A549 (cell line): ENCODE results near the gene COG2. TPM values are rescaled to one million over a fixed set of nuclear protein-coding genes. Genes with fewer than 3 reads are reported as not detected.
A peak's percentile ranks its signal among the peaks of the same experiment; 100 is the strongest.

Experiments
- ATAC-seq, 2 experiments: fragments of 200-7000 bp in 1 of 2; fragments of >200 bp in 1 of 2; cut with Nextera tagmentation in 1 of 2; cut with Tn5 transposase in 1 of 2; 3 replicates each; pipeline versions ENCODE4 v1.8.0 to v1.9.1; 2018 to 2020; ENCODE audit warnings: mild to moderate bottlenecking in 1 of 2, moderate library complexity in 1 of 2
- CTCF ChIA-PET: fragments of 300-600 bp; sonication (Branson Sonifier 250); formaldehyde crosslinking; extraction: SDS; loops from one replicate; lab custom pipeline; 2021; ENCODE audit warnings: antibody characterized with exemption, inconsistent platforms; lab: Yijun Ruan, JAX
- POLR2A ChIA-PET: fragments of 350-600 bp; formaldehyde crosslinking; extraction: SDS; loops from one replicate; lab custom pipeline; 2021; ENCODE audit warnings: antibody characterized with exemption, inconsistent platforms; lab: Yijun Ruan, JAX
- DNase-seq, 2 experiments: peaks; one replicate each; pipeline versions ENCODE4 v3.0.0 to v3.0.0-alpha.2; 2011 to 2016; ENCODE audit warnings: low read depth in 1 of 2, low spot score in 1 of 2
- FAIRE-seq: peaks from 2 replicates; lab custom pipeline; 2011; peaks lifted over from hg19 to GRCh38; lab: Jason Lieb, UNC
- H3K27ac ChIP-seq, 2 experiments: fragments of >200 bp; sonication (Bioruptor Twin); formaldehyde crosslinking; 3 replicates each; pipeline ENCODE4 v1.5.1; 2016 to 2017
- H3K4me1 ChIP-seq: fragments of >200 bp; sonication (Bioruptor Twin); formaldehyde crosslinking; 3 replicates; pipeline ENCODE4 v1.6.1; 2016
- H3K4me2 ChIP-seq: fragments of >200 bp; sonication (Bioruptor Twin); formaldehyde crosslinking; 3 replicates; pipeline ENCODE4 v1.6.1; 2016
- H3K4me3 ChIP-seq: fragments of >200 bp; sonication (Bioruptor Twin); formaldehyde crosslinking; 3 replicates; pipeline ENCODE4 v1.5.1; 2016
- H3K9me3 ChIP-seq: fragments of >200 bp; sonication (Bioruptor Twin); formaldehyde crosslinking; 3 replicates; pipeline ENCODE4 v1.6.1; 2016
- CBX2 ChIP-seq: fragments of 200-600 bp; sonication (generic); IDR thresholded peaks from 2 replicates; pipeline ENCODE4 v1.6.1; 2016; ENCODE audit warnings: low read depth, mild to moderate bottlenecking, borderline replicate concordance
- CBX8 ChIP-seq: fragments of 200-600 bp; sonication (generic); IDR thresholded peaks from 2 replicates; pipeline ENCODE4 v1.6.1; 2016
- CHD4 ChIP-seq: fragments of 200-600 bp; sonication (generic); IDR thresholded peaks from 2 replicates; pipeline ENCODE4 v1.6.1; 2016; ENCODE audit warnings: antibody characterized with exemption, mild to moderate bottlenecking, borderline replicate concordance
- E2F6 ChIP-seq: IDR thresholded peaks from 2 replicates; pipeline ENCODE4 v1.6.1; 2012; ENCODE audit warnings: low read depth, borderline replicate concordance
- FOXS1 ChIP-seq: fragments of 250-450 bp; sonication (Bioruptor Pico); IDR thresholded peaks from 2 replicates; pipeline ENCODE4 v1.5.0; 2020; ENCODE audit warnings: mild to moderate bottlenecking, moderate library complexity
- HDAC2 ChIP-seq: fragments of 200-600 bp; sonication (generic); IDR thresholded peaks from 2 replicates; pipeline ENCODE4 v1.6.1; 2016
- JUN ChIP-seq, 2 experiments: fragments of >200 bp; sonication (Bioruptor Twin); formaldehyde crosslinking; IDR thresholded peaks; 2 replicates in 1 of 2; 3 replicates in 1 of 2; pipeline ENCODE4 v1.6.1; 2016 to 2017
- JUNB ChIP-seq: fragments of >200 bp; sonication (Bioruptor Twin); formaldehyde crosslinking; IDR thresholded peaks from 2 replicates; pipeline ENCODE4 v1.6.1; 2016
- MAZ ChIP-seq: fragments of 150-350 bp; IDR thresholded peaks from 2 replicates; pipeline ENCODE4 v1.6.1; 2014; ENCODE audit warnings: antibody characterized with exemption, low read depth, low read length, borderline replicate concordance
- MYC ChIP-seq: IDR thresholded peaks from 2 replicates; pipeline ENCODE4 v1.6.1; 2012; ENCODE audit warnings: mild to moderate bottlenecking, inconsistent platforms, low read length, improper control_type of control experiment, borderline replicate concordance
- PBX3 ChIP-seq: IDR thresholded peaks from 2 replicates; pipeline ENCODE4 v1.6.1; 2012
- REST ChIP-seq: fragments of 200-600 bp; sonication (generic); IDR thresholded peaks from 2 replicates; pipeline ENCODE4 v1.6.1; 2016; ENCODE audit warnings: antibody characterized with exemption, mild to moderate bottlenecking, moderate library complexity
- SMC3 ChIP-seq: fragments of >200 bp; sonication (Bioruptor Twin); formaldehyde crosslinking; IDR thresholded peaks from 3 replicates; pipeline ENCODE4 v1.6.1; 2018; ENCODE audit warnings: inconsistent platforms
- TFCP2L1 ChIP-seq: fragments of 250-450 bp; sonication (Bioruptor Pico); IDR thresholded peaks from 2 replicates; pipeline ENCODE4 v1.5.0; 2021; ENCODE audit warnings: mild to moderate bottlenecking
- ZC3H11A ChIP-seq: fragments of 450-650 bp; IDR thresholded peaks from 2 replicates; pipeline ENCODE4 v1.6.1; 2014; ENCODE audit warnings: antibody characterized with exemption, mild to moderate bottlenecking
- WGBS: methylation state at CpG from one replicate; pipeline ENCODE4 v1.1.6; 2017; ENCODE audit errors: missing lambda C conversion rate; 5-methylcytosine and 5-hydroxymethylcytosine counted together
- polyA plus RNA-seq, 4 experiments: library from polyadenylated mRNA; depleted of rRNA in 3 of 4; stranded (reverse); fragments of >200 nt; fragmentation: RNase III in 1 of 4; extraction: RNeasy Plus Mini Kit Qiagen cat#74134 plus additional on column Dnase treatment in 1 of 4; gene quantifications; 2 replicates in 3 of 4; 3 replicates in 1 of 4; pipeline ENCODE4 v1.2.3, GENCODE V29; 2011 to 2017
- TF ChIP-seq, protein P1 (sequence below): fragments of 150-350 bp; IDR thresholded peaks from 2 replicates; pipeline ENCODE4 v1.6.1; 2014; ENCODE audit warnings: low read depth, mild to moderate bottlenecking, low read length
- TF ChIP-seq, protein P2 (sequence below): fragments of >200 bp; sonication (Bioruptor Twin); formaldehyde crosslinking; IDR thresholded peaks from 3 replicates; pipeline ENCODE4 v1.6.1; 2016

The COG2 gene
- polyA plus RNA-seq, 2 of the 4 experiments (the other 2 are of a cell fraction), result 23.0 to 34.2 TPM

DNA sequence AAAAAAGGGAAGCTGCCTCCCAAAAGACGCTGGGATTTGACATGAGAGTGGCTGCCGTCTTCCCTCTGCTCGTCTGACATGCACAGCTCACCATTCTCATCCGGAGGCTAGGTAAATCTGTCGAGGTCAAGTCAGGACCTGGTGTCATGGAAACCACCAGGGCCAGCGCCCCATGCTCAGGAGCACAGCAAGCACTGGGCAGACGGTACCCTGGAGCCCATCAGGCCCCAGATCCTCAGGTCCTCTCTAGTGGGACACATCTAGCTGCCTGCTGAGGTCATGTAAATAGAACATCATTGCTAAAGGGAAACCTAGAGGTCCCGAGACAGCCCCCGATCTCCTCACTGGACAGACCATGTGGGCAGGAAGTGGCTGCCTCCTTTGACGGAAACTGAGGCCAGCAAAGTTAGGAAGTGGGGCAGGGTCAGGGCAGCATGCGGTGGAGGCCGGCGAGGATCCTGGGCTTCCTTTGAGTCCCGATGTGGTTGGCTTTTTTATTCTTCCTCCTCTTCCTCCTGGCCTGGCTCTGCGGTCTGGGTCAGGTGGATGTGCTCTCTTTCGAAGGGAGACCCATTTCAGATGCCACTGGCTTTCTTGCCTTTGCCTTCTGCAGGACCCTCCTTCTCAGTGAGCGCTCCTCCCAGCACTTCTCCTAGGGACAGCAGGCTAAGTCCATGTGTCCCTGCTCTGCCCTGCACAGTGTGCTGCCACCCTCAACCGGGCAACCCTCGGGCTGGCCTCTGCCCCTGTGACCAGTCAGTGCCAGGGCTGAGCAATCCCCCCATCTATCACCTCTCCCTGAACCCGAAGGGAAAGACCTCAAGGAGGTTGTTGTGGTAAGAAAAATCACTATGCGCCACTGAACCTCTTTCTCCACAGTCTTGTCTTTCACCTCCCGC is 65.7 kb downstream of the COG2 start:
- FAIRE-seq, result no peak
- Histone ChIP-seq H3K27ac (no peak overlapping the region), H3K4me1 (peaks cover 5% of the 10 kb centered on the region; the same call in 1 of the 3 replicates), H3K4me2 (no peak overlapping the region), H3K4me3 (no peak overlapping the region), H3K9me3 (no peaks in the 10 kb centered on the region)
- ChIA-PET CTCF (interaction anchor here (0.5 kb wide), 1 partner anchor 35 kb away, joined by 3 read pairs; no protein-coding TSS in a partner anchor), POLR2A (no interaction called here)
- no peak for TF ChIP-seq TFCP2L1 (CRISPR knock-in tag)
- no peak for TF ChIP-seq CHD4
- no peak for TF ChIP-seq ZC3H11A
- no peak for TF ChIP-seq MAZ
- TF ChIP-seq JUN (IDR thresholded peaks at IDR 0.05), result no peak
- no peak for TF ChIP-seq CBX8
- TF ChIP-seq FOXS1 (CRISPR knock-in tag), result no peak
- TF ChIP-seq, protein P1, sequence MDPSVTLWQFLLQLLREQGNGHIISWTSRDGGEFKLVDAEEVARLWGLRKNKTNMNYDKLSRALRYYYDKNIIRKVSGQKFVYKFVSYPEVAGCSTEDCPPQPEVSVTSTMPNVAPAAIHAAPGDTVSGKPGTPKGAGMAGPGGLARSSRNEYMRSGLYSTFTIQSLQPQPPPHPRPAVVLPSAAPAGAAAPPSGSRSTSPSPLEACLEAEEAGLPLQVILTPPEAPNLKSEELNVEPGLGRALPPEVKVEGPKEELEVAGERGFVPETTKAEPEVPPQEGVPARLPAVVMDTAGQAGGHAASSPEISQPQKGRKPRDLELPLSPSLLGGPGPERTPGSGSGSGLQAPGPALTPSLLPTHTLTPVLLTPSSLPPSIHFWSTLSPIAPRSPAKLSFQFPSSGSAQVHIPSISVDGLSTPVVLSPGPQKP, result no peak
- TF ChIP-seq E2F6, result no peak
- no peak for TF ChIP-seq REST
- no peak for TF ChIP-seq MYC
- no peak for TF ChIP-seq HDAC2
- no peak for TF ChIP-seq SMC3
- no peak for TF ChIP-seq PBX3
- TF ChIP-seq CBX2, result no peak
- TF ChIP-seq, protein P2, sequence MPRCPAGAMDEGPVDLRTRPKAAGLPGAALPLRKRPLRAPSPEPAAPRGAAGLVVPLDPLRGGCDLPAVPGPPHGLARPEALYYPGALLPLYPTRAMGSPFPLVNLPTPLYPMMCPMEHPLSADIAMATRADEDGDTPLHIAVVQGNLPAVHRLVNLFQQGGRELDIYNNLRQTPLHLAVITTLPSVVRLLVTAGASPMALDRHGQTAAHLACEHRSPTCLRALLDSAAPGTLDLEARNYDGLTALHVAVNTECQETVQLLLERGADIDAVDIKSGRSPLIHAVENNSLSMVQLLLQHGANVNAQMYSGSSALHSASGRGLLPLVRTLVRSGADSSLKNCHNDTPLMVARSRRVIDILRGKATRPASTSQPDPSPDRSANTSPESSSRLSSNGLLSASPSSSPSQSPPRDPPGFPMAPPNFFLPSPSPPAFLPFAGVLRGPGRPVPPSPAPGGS, result no peak
- no peak for TF ChIP-seq JUNB
- WGBS, result 68% methylated on average over 22 of the region's 22 CpGs
- peak in 1 of 2 experiments; percentile 29; a peak in 3 of 6 replicates for ATAC-seq
- DNase-seq, result no peak
